ENCODE data around the gene HOMEZ. TPM values are rescaled to one million over a fixed set of nuclear protein-coding genes. Genes with fewer than 3 reads are reported as not detected.

HOMEZ gene
- total and polyA plus RNA-seq, 2 of the 8 experiments (the other 6 are each of a cell fraction or from before 2014, with no cell fraction given): 9.1 to 15.9 TPM

- TF ChIP-seq EZH2 (IDR thresholded peaks at IDR 0.05; ENCODE audit: low read depth, low read length, severe bottlenecking) (no peak), TAF1 (IDR thresholded peaks at IDR 0.05; ENCODE audit: low read depth, low read length) (no peak), HDAC2 (IDR thresholded peaks at IDR 0.05; ENCODE audit: borderline replicate concordance in 1 of 2, low read depth in 2 of 2, low read length in 2 of 2) (no peak), BACH1 (IDR thresholded peaks at IDR 0.05; ENCODE audit: low read length) (no peak), SIX5 (IDR thresholded peaks at IDR 0.05; ENCODE audit: low read depth, low read length) (no peak), SAP30 (IDR thresholded peaks at IDR 0.05; ENCODE audit: insufficient read depth, insufficient replicate concordance, low read length) (no peak)
Observed at GRCh38 chr14:23277189-23277588, 8.7 kb downstream of the HOMEZ start (continued).

Data from H1 (cell line).